Fibroblast of skin of abdomen (primary cell): Measurements from ENCODE around the gene GRIK1.

Experiments used
- DNase-seq: peaks from one replicate; pipeline ENCODE4 v3.0.0-alpha.2; 2013

GRIK1 gene

DNA sequence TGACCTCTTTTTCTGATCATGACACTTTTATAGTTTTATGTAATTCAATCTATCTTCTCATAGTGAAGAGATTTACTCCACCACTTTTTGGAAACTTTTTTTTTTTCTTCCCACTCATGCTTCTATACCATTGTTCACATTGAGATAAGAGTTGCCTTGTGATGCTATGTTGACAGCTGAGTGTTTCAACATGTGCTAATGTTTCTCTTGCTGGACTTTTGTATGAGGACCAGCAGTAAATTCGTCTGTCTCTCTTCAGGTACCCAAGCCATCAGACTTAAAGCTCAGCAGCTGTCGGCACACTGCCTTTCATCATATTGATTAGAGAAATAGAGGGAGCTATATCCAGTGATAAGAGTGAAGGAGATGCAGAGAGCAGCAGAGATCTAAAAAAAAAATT lies 227.0 kb downstream of the GRIK1 start:
- no peak for DNase-seq

DNA sequence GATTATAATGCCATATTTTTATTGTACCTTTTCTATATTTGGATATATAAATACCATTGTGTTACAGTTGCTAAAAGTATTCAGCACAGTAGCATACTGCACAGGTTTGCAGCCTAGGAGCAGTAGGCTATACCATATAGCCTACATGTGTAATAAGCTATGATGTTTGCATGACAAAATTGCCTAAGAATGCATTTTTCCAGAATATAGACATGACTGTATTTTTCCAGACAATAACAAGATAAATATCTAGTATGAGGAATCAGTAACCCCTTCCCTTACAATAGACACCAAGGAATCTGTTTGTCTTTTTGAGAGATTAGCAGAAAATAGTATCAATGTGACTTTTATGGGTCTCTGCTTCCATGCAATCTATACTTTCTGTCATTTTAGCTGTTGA lies 228.6 kb downstream of the GRIK1 start:
- DNase-seq: peak; percentile 32

DNA sequence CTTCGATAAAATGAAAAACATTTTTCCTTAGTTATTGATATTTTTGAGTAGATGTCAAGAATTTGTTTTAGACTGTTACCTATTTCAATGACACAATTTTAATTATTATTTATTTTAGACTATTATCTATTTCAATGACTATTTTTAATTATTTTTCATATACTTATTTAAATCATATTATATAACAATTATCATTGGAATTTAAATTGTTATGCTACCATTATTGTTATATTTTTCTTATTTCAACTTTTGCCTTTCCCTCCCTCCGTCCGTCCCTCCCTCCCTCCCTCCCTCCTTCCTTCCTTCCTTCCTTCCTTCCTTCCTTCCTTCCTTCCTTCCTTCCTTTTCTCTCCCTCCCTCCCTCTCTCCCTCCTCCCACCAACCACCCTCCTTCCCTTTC lies 229.3 kb downstream of the GRIK1 start:
- no peak for DNase-seq

DNA sequence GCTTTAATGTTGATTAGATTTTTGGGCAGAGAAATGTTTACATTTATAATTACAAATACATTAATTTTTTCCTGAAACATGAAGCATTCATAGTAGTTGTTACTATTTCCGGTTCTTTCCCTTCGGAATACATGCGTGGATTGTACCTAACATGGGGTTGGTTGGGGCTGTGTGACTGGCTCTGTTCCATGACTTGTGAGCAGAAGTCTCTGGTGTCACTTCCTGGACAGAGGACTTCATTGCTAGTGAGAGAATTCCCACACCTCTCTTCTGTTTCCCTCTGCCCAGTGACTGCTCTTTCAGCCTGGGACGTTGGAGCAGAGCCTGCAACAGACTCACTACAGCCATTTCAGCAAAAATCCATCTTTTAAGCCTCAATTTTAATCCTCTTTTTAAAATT lies 231.4 kb downstream of the GRIK1 start:
- DNase-seq: no peak

DNA sequence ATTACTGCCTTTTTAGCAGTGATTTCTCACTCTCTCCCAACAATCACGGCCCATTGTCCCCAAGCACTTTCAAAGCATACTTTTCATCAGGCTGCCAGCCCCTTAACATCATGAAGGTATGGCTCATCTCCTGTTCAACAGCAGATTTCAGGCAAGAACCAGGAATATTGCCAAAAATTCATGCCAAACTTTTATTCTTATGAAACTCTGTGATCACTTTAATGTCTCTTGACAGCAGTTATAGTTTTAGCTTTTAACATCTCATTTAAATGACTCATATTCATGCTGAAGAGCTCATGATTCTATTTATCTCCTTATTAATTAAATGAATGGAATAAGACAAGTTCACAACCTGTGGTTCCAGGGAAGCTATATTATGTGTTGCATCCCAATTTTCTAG lies 235.1 kb downstream of the GRIK1 start:
- DNase-seq: peak; percentile 55

DNA sequence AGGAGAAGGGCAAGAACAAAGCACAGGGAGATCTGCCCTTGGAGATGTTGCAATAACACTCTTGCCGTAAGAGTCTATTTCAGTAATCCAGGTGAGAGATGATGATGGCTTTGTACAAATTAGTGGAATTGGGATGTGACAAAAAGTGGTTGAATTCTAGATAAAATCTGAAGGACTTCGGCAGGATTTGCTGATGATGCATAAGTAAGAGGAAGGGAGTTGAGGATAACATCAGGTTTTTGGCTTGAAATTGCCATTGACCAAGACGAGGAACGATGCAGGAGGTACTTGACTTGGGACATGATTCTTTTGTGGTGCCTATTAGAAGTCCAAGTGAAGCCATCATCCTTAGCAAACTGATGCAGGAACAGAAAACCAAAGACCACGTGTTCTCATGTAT lies 238.1 kb downstream of the GRIK1 start:
- DNase-seq: no peak

DNA sequence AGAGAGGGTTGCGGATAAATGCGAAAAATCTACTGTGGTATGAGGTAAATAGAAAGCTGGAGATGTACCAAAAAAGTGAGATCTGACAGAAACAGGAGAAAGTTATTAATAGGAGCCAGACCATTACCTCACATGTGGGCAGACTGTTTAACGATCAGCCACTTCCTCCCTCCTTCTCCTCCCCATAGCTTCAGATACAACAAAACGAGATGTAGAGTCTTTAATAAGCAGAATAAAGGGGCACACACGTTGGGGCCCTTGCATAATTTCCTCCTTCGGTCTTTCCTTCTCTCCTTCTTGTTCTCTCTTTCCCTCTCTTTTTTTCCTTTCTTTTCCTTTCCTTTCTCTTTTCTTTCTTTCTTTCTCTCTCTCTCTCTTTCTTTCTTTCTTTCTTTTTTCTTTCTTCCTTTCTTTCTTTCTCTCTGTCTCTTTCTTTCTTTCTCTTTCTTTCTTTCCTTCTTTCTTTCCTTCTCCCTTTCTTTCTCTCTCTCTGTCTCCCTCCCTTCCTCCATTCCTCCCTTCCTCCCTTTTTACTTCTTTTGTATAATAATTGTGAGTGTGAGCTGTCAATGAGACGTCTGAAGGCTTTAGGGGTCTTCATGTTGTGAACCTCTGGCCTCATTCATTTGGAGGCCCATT lies 242.1 kb downstream of the GRIK1 start:
- DNase-seq: peak; percentile 27

DNA sequence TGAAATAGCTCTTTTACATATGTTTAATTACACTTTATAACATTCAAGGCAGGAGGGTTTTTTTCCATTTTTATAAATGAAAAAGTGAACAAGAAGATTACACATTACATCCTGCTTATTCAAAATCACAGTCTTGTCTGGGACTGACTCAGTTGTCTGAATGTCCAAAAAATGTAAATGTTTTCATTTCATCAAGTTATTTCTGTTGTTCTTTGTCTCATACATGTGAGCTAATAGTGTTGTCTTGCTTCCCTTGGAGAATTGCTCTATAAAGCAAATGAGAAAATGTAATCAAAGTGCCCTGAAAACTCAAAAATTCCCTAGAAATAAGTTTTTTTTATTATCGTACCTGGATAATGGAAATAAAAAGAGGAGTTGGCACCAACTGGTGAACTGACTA lies 242.9 kb downstream of the GRIK1 start:
- peak; percentile 4 for DNase-seq

DNA sequence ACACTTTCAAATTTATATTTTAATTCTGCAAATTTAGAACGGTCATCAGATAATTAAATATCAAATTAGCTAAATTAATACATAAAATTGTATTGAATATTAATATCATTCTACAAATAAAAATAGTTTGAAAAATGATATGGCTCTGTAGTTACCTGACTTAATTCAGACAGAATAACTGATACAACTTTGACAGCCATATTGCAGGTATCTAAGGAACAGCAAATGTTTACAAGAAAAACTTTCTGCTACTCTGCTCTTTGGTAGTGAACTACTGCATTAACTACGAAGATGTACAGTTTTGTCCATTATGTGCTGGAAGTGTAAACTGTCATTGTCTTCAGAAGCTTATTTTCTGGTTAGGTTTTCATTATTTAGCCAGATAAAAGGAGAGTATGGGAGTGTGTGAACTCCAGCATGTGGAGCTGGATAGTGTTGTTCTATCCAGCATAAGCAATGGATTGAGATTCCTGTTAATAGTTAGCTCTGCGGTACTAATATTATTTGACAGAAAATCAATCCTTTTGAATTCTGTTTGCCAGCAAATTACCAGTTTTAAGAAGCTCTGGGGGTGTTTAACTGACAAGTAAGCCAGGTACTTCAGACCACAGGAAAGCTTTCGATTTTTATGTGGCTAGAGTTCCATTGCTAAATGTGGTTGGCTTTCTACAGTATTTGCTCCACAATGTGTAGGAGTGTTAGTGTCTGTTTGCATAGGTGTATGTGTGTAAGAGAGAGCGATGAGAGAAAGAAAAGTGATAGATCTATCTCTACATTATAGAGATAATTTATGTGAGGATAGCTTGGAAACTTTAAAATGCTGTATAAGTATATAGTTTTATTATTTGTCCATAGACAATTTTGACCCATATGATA lies 247.9 kb downstream of the GRIK1 start:
- DNase-seq: no peak

DNA sequence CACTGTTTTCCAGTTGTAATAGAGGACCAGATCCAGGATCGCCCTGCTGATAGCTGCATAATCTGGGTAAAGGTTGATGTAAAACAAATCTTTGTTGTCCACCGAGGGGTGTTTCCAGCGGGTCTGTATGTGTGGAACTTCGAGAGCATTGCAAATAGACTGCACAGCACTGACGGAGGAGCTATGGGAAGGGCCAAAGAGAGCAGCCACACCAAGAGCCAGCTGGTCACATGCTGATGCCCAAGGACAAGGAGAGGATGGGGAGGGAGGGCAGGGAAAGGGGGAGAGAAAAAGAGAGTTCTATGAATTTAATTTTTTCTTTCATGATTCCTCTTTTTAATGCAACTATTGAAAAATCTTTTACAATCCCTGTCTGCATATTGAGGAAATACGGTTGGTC lies 250.0 kb downstream of the GRIK1 start:
- DNase-seq: no peak

DNA sequence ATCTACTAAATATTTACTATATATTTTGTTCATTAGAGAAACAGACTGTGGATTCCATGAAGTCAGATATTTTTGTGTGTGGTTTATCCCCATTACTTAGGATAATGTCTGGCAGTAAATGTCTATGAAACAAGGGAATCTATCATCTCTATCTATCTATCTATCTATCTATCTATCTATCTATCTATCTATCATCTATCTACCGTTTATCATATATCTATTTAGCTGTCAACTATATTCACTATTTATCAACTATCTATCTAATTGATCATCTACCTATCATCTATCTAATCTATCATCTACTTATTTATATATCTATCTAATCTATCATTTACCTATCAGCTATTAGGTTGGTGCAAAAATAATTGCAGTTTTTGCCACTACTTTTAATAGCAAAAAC lies 255.7 kb downstream of the GRIK1 start:
- no peak for DNase-seq

DNA sequence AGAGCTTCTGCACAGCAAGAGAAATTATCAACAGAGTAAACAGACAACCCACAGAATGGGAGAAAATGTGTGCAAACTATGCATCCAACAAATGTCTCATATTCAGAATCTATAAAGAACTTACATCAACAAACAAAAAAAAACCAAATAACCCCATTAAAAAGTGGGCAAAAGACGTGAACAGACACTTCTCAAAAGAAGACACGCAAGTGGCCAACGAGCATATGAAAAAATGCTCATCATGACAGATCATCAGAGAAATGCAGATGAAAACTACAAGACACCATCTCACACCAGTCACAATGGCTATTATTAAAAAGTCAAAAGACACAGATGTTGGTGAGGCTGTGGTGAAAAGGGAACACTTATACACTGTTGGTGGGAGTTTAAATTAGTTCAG lies 257.0 kb downstream of the GRIK1 start:
- no peak for DNase-seq

DNA sequence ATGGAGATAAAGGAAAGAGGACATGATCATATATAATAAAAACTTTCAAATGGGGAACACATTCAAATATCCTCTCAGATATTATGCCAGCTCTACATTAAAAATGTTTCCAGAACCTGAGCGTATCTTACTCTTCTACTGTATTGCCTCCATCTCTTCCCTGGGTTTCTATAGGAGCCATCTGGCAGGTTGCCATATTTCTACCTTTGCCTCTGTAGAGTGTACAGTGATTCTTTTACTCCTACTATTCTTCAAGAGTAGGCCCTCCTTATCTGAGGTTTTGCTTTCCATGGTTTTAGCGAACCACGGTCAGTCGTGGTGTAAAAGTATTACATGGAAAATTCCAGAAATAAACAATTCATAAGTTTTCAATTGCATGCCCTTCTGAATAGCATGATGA lies 259.5 kb downstream of the GRIK1 start:
- DNase-seq: no peak

DNA sequence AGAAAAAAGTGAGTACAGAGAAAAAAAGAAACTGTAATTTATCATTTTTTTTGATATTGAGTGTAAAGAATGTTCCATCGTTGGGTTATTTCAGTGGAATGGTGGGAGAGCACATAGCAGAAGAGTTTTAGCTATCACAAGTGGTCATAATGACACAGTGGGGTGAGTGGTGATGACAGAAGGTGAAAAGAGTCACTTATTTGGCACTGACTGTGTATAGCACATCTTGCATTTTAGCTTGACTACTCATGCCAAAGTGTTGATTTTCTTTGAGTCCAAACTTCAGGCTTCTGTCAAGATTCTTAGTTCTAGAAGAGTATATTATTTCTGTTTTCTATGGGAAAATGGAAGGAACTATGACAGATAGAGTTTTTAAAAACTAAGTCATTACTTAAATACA lies 261.2 kb downstream of the GRIK1 start:
- DNase-seq: peak; percentile 34

DNA sequence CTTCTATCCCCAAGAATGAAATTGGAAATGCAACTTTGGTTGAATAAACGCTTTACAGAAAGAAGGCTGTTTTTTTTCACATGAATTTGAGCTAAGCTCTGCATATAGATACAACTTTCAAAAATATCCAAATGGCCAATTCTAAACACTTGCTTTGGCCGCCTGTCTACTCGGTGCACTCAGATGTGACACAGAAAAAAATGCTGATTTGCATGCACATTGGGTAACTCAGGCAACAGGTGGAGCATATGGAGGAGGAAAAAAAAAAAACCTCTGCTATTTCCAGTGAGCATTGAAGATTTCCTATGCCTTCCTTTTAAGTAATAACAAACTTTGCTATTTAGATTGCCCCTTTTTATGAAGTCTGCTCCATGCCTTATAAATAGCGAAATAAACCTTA lies 262.5 kb downstream of the GRIK1 start:
- no peak for DNase-seq

DNA sequence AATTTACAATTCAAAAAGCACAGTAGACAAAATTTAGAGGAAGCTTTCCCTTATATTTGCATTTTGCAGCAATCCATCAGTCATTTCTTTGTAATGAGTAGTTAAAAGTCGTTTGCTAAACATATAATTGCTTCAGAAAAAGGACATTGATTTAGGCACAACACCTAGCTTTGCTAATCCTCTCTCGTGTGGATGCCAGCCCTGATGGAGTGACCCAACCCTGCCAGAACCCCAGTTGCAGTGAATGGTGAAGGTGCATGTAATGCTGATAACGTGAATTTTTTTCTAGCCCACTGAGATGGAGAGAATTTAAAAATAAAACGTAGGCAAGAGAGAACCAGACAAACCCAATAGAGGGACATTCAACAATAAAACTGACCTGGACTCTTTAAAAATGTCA lies 263.4 kb downstream of the GRIK1 start:
- no peak for DNase-seq

DNA sequence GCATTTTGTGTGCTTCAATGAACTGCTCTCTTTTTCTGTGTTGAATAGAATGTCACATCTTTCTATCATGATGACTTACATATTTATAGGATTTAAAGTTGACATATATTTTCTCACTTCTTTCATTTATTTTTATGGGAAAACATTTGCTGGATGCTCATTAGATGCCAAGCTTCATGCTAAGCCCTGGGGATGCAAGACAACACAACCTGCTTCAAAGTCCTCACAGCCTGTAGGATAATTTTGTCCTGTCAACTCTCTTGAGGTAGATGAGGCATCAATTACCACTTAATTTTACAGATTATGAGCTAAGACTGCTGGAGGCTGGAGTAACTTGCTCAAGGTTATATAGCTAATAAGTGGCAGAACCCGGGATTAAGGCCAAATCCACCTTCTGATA lies 264.3 kb downstream of the GRIK1 start:
- DNase-seq: no peak

DNA sequence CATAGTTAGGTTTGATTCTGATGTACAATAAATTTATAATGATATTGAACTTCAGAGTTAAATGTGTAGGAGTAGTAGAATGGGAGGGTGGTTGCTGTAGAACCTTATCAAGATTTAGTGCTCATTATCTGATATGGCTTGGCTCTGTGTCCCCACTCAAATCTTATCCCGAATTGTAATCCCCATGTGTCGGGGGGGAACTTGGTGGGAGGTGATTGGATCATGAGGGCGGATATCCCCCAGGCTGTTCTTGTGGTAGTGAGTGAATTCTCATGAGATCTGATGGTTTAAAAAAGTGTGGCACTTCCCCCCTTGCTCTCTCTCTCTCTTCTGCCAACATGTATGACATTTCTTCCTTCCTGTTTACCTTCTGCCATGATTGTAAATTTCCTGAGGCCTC lies 265.5 kb downstream of the GRIK1 start:
- no peak for DNase-seq

DNA sequence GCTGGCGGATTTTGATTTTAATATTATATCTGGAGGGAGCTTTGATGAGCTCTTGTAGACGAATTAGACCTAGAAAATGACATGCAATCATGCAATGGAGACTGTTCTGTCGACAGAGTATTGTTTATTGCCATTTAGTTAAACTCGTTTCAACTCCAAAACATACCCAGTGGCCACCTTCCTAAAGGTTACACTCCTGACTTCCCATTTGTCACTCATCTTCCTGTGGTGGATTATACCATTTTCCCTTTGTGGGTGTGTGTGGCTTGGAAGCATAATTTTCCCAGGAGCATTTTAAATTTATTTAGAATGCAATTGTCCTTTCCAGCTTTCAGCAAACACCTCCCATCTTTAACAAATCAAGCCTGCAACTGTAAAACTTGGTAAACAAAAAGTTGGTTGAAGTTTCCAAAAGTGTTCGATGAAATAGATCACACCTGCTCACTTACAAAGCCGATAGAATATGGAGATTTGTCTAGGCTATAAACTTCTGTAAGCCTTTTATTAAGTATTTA lies 266.6 kb downstream of the GRIK1 start:
- DNase-seq: no peak

DNA sequence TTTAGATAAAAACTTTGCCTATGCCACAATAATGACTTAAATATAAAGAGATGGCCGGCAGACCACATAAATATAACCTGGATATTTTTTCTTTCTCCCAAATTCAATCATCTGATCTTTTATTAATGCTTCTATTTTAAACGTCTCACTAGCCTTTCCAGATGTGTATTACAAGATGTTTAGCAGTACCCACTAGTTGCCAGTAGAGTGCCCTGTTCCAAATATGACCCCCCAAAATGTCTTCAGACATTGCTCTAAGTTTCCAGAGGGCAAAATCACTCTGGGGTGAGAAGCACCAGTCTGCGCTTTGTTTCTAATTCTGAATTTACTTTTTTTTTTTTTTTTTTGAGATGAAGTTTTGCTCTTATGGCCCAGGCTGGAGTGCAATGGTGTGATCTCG lies 268.1 kb downstream of the GRIK1 start:
- DNase-seq: no peak

DNA sequence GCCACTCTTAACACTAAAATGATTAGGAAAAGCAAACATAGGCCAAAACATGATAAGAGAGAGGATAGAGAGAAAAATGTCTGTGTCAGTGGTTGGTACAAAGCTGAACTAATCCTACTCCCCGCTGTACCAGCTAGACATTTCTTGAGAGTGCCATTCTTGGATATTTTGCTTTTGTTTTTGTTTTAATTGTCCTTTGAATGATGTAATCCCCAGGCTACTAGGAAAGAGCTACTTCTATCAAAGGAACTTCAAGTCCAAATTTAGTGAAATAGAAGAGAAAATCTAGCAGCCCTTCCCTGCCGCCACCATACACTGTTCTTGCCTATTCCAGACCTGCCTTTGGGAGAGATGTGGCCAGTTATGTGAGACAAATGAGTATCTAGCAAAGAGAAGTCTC lies 269.6 kb downstream of the GRIK1 start:
- DNase-seq: no peak

DNA sequence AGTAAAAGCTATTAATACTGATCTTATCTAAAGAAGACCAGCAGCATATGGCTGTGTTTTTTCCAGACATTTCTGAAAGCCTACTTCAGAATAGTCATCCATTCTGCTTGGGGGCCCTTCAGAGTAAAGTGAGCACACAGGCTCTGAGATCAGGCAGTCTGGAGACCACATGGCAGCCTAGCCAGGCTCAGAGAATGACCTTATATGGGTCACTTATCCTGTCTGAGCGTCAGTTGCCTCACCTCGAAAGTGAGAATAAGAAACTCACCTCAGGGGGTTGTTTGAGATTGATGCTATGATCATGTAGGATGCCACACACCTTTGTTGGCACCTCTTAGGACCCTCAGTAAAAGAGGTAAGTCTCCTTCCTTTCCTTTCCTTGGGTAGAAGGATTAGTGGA lies 270.4 kb downstream of the GRIK1 start:
- no peak for DNase-seq

DNA sequence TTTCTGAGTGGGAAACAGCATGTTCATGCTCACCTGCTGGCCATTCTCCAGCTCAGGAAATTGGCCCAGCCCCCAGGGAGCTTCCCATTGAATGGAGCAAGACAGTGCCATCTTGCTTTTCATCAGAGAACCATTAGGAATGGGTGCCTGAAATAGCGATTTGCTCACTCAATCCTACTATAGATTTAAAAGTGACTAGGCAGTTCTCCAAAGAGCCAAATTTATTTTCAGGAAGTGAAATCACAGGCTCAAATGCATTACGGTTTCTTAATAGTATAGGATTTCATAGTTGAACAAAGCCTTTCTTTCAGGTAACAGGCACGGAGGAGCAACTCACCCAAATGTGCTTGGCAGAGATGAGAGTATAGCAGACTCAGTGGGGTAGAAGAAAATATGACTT lies 272.1 kb downstream of the GRIK1 start:
- no peak for DNase-seq

DNA sequence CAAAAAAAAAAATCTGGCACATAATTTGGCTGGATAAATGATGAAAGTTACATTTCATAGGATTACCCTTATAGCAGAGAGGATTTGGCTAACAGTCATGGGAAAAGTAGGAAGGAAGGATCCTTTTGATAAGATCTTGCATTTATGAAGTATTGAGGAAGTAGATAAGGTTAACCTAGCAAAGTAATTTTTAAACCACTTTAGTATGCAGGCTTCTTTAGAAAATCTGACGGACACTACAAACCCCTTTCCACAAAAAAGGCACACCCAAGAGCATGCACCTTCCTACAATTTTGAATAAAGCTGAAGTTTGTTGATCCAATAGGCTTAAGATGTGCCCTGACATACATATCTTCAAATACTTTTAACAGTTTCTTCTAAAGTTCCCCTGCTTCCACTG lies 275.2 kb downstream of the GRIK1 start:
- no peak for DNase-seq
